Fibroblast of upper back skin (primary cell): Measurements from ENCODE around the gene SMIM44.

Source experiments
- DNase-seq: peaks from one replicate; pipeline ENCODE4 v3.0.0-alpha.2; 2013

Gene SMIM44

GRCh38 chr19:3433313-3433712 is 49.9 kb downstream of the SMIM44 start:
- DNase-seq = no peak
